Measurements from ENCODE around the gene FAM124B. TPM values are rescaled to one million over a fixed set of nuclear protein-coding genes. Genes with fewer than 3 reads are reported as not detected.

FAM124B gene
- total and polyA plus RNA-seq, 2 of the 8 experiments (the other 6 are each of a cell fraction or from before 2014, with no cell fraction given): 2.1 to 2.6 TPM

- TF ChIP-seq CHD7 (IDR thresholded peaks at IDR 0.05; ENCODE audit: insufficient replicate concordance, low read length): no peak
Observed at GRCh38 chr2:224372641-224373040, 29.3 kb downstream of the FAM124B start (continued).

All from H1 (cell line).